ENCODE measurements around the gene RNF121.

- TF ChIP-seq, protein P1, sequence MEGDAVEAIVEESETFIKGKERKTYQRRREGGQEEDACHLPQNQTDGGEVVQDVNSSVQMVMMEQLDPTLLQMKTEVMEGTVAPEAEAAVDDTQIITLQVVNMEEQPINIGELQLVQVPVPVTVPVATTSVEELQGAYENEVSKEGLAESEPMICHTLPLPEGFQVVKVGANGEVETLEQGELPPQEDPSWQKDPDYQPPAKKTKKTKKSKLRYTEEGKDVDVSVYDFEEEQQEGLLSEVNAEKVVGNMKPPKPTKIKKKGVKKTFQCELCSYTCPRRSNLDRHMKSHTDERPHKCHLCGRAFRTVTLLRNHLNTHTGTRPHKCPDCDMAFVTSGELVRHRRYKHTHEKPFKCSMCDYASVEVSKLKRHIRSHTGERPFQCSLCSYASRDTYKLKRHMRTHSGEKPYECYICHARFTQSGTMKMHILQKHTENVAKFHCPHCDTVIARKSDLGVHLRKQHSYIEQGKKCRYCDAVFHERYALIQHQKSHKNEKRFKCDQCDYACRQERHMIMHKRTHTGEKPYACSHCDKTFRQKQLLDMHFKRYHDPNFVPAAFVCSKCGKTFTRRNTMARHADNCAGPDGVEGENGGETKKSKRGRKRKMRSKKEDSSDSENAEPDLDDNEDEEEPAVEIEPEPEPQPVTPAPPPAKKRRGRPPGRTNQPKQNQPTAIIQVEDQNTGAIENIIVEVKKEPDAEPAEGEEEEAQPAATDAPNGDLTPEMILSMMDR (IDR thresholded peaks at IDR 0.05) = no peak
- TF ChIP-seq POLR2A (IDR thresholded peaks at IDR 0.05) (no peak), EP300 (IDR thresholded peaks at IDR 0.05) (no peak), POLR2AphosphoS5 (IDR thresholded peaks at IDR 0.05) (no peak)
Observed at GRCh38 chr11:72003776-72004171, 74.9 kb downstream of the RNF121 start.

Data from upper lobe of left lung (tissue), 4 donors.